CD4-positive, alpha-beta T cell (primary cell): ENCODE data around the gene CLSTN1. TPM values are rescaled to one million over a fixed set of nuclear protein-coding genes. Genes with fewer than 3 reads are reported as not detected.

ENCODE experiments used
- ATAC-seq: fragments of 200-7000 bp; cut with Tn5 transposase; one replicate; pipeline ENCODE4 v1.10.0; 2022; ENCODE audit warnings: mild to moderate bottlenecking; ENCODE audit not compliant: poor library complexity
- CTCF ChIA-PET: fragments of 350-600 bp; sonication (Branson Sonifier 250); formaldehyde crosslinking; loops from one replicate; lab custom pipeline; 2021; ENCODE audit warnings: antibody characterized with exemption, inconsistent platforms; lab: Charles Lee
- POLR2A ChIA-PET: fragments of 350-600 bp; sonication (Branson Sonifier 250); formaldehyde crosslinking; loops from one replicate; lab custom pipeline; 2021; ENCODE audit warnings: antibody characterized with exemption, inconsistent platforms; lab: Charles Lee
- DNase-seq, 14 experiments: peaks; one replicate each; pipeline ENCODE4 v3.0.0-alpha.2; 2013 to 2020; ENCODE audit warnings: mixed read lengths in 2 of 14
- H3K27ac ChIP-seq, 2 donors: one replicate each; pipeline versions ENCODE4 v1.5.1 to v1.7.0; 2013; ENCODE audit warnings: low read length in 2 of 2, low read depth in 1 of 2, mild to moderate bottlenecking in 1 of 2
- H3K27me3 ChIP-seq, 2 experiments: 1 replicate in 1 of 2; 2 replicates in 1 of 2; pipeline versions ENCODE4 v1.6.1 to v1.7.0; 2013; ENCODE audit warnings: low read length in 2 of 2, control low read depth in 1 of 2, mild to moderate bottlenecking in 1 of 2, moderate library complexity in 1 of 2; ENCODE audit not compliant: insufficient read depth in 2 of 2, control insufficient read depth in 1 of 2
- H3K36me3 ChIP-seq: one replicate; pipeline ENCODE4 v1.6.1; 2013; ENCODE audit warnings: low read length, control low read depth; ENCODE audit not compliant: insufficient read depth
- H3K4me1 ChIP-seq: one replicate; pipeline ENCODE4 v1.6.1; 2013; ENCODE audit warnings: low read length, control low read depth; ENCODE audit not compliant: insufficient read depth
- H3K4me3 ChIP-seq: one replicate; pipeline ENCODE4 v1.5.1; 2013; ENCODE audit warnings: mild to moderate bottlenecking, low read length, moderate library complexity
- H3K9me3 ChIP-seq, 2 experiments: 1 replicate in 1 of 2; 2 replicates in 1 of 2; pipeline versions ENCODE4 v1.6.1 to v1.7.0; 2013; ENCODE audit warnings: low read length in 2 of 2, mild to moderate bottlenecking in 2 of 2, control low read depth in 1 of 2, moderate library complexity in 1 of 2; ENCODE audit not compliant: control insufficient read depth in 1 of 2, insufficient read depth in 1 of 2
- H3K27ac Mint-ChIP-seq: one replicate; pipeline ENCODE4 v1.8.0; 2020; ENCODE audit warnings: mixed read lengths
- H3K27me3 Mint-ChIP-seq: one replicate; pipeline ENCODE4 v1.8.0; 2021; ENCODE audit warnings: mixed read lengths
- H3K36me3 Mint-ChIP-seq: one replicate; pipeline ENCODE4 v1.8.0; 2021; ENCODE audit warnings: low read depth, mixed read lengths
- H3K4me1 Mint-ChIP-seq: one replicate; pipeline ENCODE4 v1.8.0; 2021; ENCODE audit warnings: low read depth, mixed read lengths
- H3K4me3 Mint-ChIP-seq: one replicate; pipeline ENCODE4 v1.8.0; 2020; ENCODE audit warnings: mild to moderate bottlenecking, mixed read lengths
- H3K9me3 Mint-ChIP-seq: one replicate; pipeline ENCODE4 v1.8.0; 2020; ENCODE audit warnings: mixed read lengths
- intact Hi-C, 2 experiments: fragments of 100-400 bp; cut with DNase I in 1 of 2; cut with micrococcal nuclease in 1 of 2; formaldehyde crosslinking; loops; one replicate each; pipeline versions ENCODE4 v1.15.1 to v1.9.0; 2023 to 2025; cut with DNase I, micrococcal nuclease
- total RNA-seq, 174 experiments: library from RNA in 2 of 174; stranded (reverse) in 2 of 174; gene quantifications; one replicate each; pipeline ENCODE4 v1.2.3 and lab custom pipeline; 2021 to 2026
- TF ChIP-seq, protein P1 (sequence below): fragments of 200-600 bp; IDR thresholded peaks from one replicate; pipeline ENCODE4 v1.8.0; 2022; ENCODE audit warnings: antibody characterized with exemption, mild to moderate bottlenecking

Gene CLSTN1
- total RNA-seq, 2 experiments from 2014 or later: 66.8 to 68.1 TPM

DNA sequence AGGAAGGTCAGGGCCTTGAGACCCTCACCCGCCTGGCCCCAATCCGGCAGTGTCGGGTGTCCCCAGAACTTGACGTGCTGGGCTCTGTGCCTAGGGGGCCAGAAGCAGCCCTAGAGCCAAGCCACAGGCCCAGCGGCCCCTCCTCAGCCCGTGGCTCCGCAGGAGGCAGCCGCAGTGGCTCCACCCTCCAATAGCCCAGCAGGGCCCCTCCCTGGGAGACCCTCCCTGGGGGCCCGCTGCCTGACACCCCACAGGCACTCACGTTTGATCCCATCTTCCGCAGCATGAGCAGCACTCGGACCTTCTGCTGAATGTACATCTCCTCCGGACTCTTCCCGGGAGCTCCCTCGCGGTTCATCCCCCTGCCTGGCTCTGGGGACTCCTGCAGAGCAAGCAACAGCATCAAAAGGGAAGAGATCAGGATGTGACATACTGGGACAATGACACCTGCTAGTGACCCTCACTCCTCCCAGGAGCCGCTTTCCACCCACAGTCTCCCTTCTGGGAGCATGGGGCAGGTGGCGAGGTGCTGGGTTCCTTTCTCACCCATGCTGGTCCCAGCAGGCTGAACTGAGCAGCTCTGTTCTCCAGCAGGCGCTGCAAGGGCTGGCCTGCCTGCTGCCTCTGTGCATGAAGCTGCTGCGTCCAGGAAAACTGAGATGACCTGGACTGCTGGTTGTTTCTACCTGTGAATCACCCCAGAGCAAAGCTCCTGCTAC is 48.1 kb upstream of the CLSTN1 start:
- Mint-ChIP-seq H3K27ac (no peak overlapping the region), H3K4me1 (peaks cover 8% of the 10 kb centered on the region), H3K4me3 (no peak overlapping the region), H3K9me3 (no peaks in the 10 kb centered on the region), H3K27me3 (no peaks in the 10 kb centered on the region), H3K36me3 (no peaks in the 10 kb centered on the region)
- DNase-seq (no peak), ATAC-seq (no peak)
- Histone ChIP-seq H3K27me3 (no peaks in the 10 kb centered on the region), H3K27ac (no peak overlapping the region), H3K9me3 (peaks cover 0 to 4% of the 10 kb centered on the region in 2 experiments), H3K4me1 (peaks cover 16% of the 10 kb centered on the region), H3K36me3 (peaks cover 5% of the 10 kb centered on the region), H3K4me3 (no peak overlapping the region)
- ChIA-PET CTCF (no interaction called here), POLR2A (no interaction called here)
- intact Hi-C loops: no loop called here
- TF ChIP-seq, protein P1, sequence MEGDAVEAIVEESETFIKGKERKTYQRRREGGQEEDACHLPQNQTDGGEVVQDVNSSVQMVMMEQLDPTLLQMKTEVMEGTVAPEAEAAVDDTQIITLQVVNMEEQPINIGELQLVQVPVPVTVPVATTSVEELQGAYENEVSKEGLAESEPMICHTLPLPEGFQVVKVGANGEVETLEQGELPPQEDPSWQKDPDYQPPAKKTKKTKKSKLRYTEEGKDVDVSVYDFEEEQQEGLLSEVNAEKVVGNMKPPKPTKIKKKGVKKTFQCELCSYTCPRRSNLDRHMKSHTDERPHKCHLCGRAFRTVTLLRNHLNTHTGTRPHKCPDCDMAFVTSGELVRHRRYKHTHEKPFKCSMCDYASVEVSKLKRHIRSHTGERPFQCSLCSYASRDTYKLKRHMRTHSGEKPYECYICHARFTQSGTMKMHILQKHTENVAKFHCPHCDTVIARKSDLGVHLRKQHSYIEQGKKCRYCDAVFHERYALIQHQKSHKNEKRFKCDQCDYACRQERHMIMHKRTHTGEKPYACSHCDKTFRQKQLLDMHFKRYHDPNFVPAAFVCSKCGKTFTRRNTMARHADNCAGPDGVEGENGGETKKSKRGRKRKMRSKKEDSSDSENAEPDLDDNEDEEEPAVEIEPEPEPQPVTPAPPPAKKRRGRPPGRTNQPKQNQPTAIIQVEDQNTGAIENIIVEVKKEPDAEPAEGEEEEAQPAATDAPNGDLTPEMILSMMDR: no peak

DNA sequence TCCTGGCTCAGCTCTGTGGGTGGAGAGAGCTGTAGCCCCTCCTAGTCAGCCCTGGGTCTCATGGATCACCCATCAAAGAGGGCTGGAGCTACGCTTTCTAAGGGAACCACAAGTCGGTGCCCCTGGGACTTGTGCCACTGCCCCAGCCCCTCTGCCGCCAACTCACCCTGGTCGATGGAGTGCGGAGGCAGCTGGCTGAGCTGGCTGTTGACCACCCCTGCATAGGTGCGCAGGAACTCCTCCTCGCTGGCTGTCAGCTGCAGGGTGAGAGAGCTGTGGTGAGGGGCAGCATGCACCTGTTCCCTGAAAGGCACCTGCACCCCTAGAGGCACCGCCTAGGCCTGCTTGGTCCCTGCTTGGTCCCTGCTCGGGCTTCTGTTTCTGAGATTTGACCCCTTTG is 47.3 kb upstream of the CLSTN1 start:
- TF ChIP-seq, protein P1: no peak
- Mint-ChIP-seq H3K9me3 (no peaks in the 10 kb centered on the region), H3K36me3 (no peaks in the 10 kb centered on the region), H3K27ac (no peak overlapping the region), H3K27me3 (no peaks in the 10 kb centered on the region), H3K4me3 (no peak overlapping the region), H3K4me1 (peaks cover 11% of the 10 kb centered on the region)
- Histone ChIP-seq H3K9me3 (peaks cover 0 to 4% of the 10 kb centered on the region in 2 experiments), H3K4me3 (no peak overlapping the region), H3K27me3 (no peaks in the 10 kb centered on the region), H3K36me3 (peaks cover 5% of the 10 kb centered on the region), H3K4me1 (peaks cover 17% of the 10 kb centered on the region), H3K27ac (no peak overlapping the region)
- no peak for DNase-seq
- no peak for ATAC-seq
- CTCF ChIA-PET: interaction anchor here (6.9 kb wide), 1 partner anchor 87 kb away, joined by 70 read pairs; no protein-coding TSS in a partner anchor
- POLR2A ChIA-PET: no interaction called here
- intact Hi-C loops: no loop called here

DNA sequence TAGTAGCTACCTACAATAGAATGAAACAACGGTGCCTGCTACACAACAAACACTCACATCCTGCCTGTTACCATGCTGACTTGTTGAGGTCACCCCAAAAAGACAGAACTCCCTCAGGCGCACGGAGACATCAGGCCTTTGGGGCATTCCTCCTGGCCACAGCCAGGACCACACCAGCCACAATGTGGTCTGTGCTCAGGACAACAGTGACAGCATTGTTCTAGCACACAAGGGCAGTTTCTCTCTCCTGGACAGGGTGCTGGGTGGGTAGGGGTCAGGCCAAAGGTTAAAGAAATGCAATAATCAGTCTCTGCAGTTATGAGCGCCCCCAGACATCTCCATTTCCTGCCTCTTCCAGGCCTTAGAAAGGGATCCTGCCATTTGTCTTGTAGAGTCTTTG is 46.8 kb upstream of the CLSTN1 start:
- H3K27me3 Mint-ChIP-seq: no peaks in the 10 kb centered on the region
- TF ChIP-seq, protein P1: no peak
- CTCF ChIA-PET: interaction anchor here (6.9 kb wide), 1 partner anchor 86 kb away, joined by 70 read pairs; no protein-coding TSS in a partner anchor

More for the DNA sequence above, 46.8 kb upstream of the CLSTN1 start:
- no peak overlapping the region for H3K27ac ChIP-seq
- no peak overlapping the region for H3K27ac Mint-ChIP-seq
- H3K36me3 ChIP-seq: peaks cover 5% of the 10 kb centered on the region
- DNase-seq: no peak
- no peak overlapping the region for H3K4me3 Mint-ChIP-seq
- no peaks in the 10 kb centered on the region for H3K9me3 Mint-ChIP-seq
- ATAC-seq: no peak
- POLR2A ChIA-PET: no interaction called here
- H3K4me1 ChIP-seq: peaks cover 17% of the 10 kb centered on the region
- no peaks in the 10 kb centered on the region for H3K27me3 ChIP-seq
- H3K4me3 ChIP-seq: no peak overlapping the region
- peaks cover 11% of the 10 kb centered on the region for H3K4me1 Mint-ChIP-seq
- intact Hi-C loops: no loop called here
- H3K9me3 ChIP-seq: peaks cover 0 to 4% of the 10 kb centered on the region in 2 experiments
- no peaks in the 10 kb centered on the region for H3K36me3 Mint-ChIP-seq
